ENCODE measurements around the gene NETO1.

Gene NETO1

GRCh38 chr18:72726201-72726600 is 141.6 kb downstream of the NETO1 start:
- H3K4me3 ChIP-seq (ENCODE audit: low read depth, low read length) = no peak overlapping the region
- in situ Hi-C loops (cut with HindIII; ENCODE audit: low sequenced_read_pairs) = no loop called here
- no peak for TF ChIP-seq CTCF (IDR thresholded peaks at IDR 0.05; ENCODE audit: low read depth, low read length)
- no peak for DNase-seq (ENCODE audit: low read depth, low spot score)

- DNase-seq (ENCODE audit: low read depth, low spot score) = no peak
- no peak overlapping the region for H3K4me3 ChIP-seq (ENCODE audit: low read depth, low read length)
- in situ Hi-C loops (cut with HindIII; ENCODE audit: low sequenced_read_pairs) = no loop called here
- TF ChIP-seq CTCF (IDR thresholded peaks at IDR 0.05; ENCODE audit: low read depth, low read length) = no peak
These were observed 146.5 kb downstream of the NETO1 start for GRCh38 chr18:72721330-72721729.

GRCh38 chr18:72720116-72720515 is 147.7 kb downstream of the NETO1 start:
- no peak overlapping the region for H3K4me3 ChIP-seq (ENCODE audit: low read depth, low read length)
- DNase-seq (ENCODE audit: low read depth, low spot score) = no peak
- in situ Hi-C loops (cut with HindIII; ENCODE audit: low sequenced_read_pairs) = no loop called here
- TF ChIP-seq CTCF (IDR thresholded peaks at IDR 0.05; ENCODE audit: low read depth, low read length) = no peak

GRCh38 chr18:72704202-72704601 is 163.6 kb downstream of the NETO1 start:
- in situ Hi-C loops (cut with HindIII; ENCODE audit: low sequenced_read_pairs) = no loop called here

GRCh38 chr18:72700961-72701710 is 166.7 kb downstream of the NETO1 start:
- peak; percentile 48 for TF ChIP-seq CTCF (IDR thresholded peaks at IDR 0.05; ENCODE audit: low read depth, low read length)

More at GRCh38 chr18:72704202-72704601, 163.6 kb downstream of the NETO1 start:
- no peak overlapping the region for H3K4me3 ChIP-seq (ENCODE audit: low read depth, low read length)
- DNase-seq (ENCODE audit: low read depth, low spot score) = no peak
- TF ChIP-seq CTCF (IDR thresholded peaks at IDR 0.05; ENCODE audit: low read depth, low read length) = no peak

GRCh38 chr18:72697706-72698105 is 170.1 kb downstream of the NETO1 start:
- no peak for DNase-seq (ENCODE audit: low read depth, low spot score)
- no peak overlapping the region for H3K4me3 ChIP-seq (ENCODE audit: low read depth, low read length)
- in situ Hi-C loops (cut with HindIII; ENCODE audit: low sequenced_read_pairs) = no loop called here
- no peak for TF ChIP-seq CTCF (IDR thresholded peaks at IDR 0.05; ENCODE audit: low read depth, low read length)

More at GRCh38 chr18:72700961-72701710, 166.7 kb downstream of the NETO1 start:
- peak; percentile 38 for DNase-seq (ENCODE audit: low read depth, low spot score)
- in situ Hi-C loops (cut with HindIII; ENCODE audit: low sequenced_read_pairs) = no loop called here
- H3K4me3 ChIP-seq (ENCODE audit: low read depth, low read length) = no peak overlapping the region

All from astrocyte of the spinal cord (primary cell).